Measurements from ENCODE around the gene FOXO3. TPM values are rescaled to one million over a fixed set of nuclear protein-coding genes. Genes with fewer than 3 reads are reported as not detected.

FOXO3 gene
- total and polyA plus RNA-seq, 2 of the 13 experiments (the other 11 are each of a cell fraction or from before 2014, with no cell fraction given): 16.0 to 22.5 TPM

GRCh38 chr6:108671790-108672189 lies 111.1 kb downstream of the FOXO3 start:
- Histone ChIP-seq H3K27ac (ENCODE audit: extremely low read length, insufficient read depth, low read length) (no peak overlapping the region), H2AFZ (ENCODE audit: low read length) (no peak overlapping the region), H4K20me1 (ENCODE audit: insufficient read depth, low read length) (peaks cover 24% of the 10 kb centered on the region; the same call in 1 of the 2 replicates), H3K9me3 (ENCODE audit: low read length) (no peaks in the 10 kb centered on the region), H3K4me3 (replicated peaks in 1 of 3; ENCODE audit: insufficient read depth in 1 of 3, low read depth in 2 of 3, low read length in 3 of 3) (no peak overlapping the region), H3K36me3 (replicated peaks in 1 of 2; ENCODE audit: control insufficient read depth in 1 of 2, insufficient read depth in 2 of 2, low read length in 2 of 2) (peaks cover 4 to 29% of the 10 kb centered on the region in 2 experiments; a peak in 4 of 5 replicates), H3K4me1 (ENCODE audit: insufficient read depth, low read length) (peaks cover 10% of the 10 kb centered on the region), H3K79me2 (ENCODE audit: insufficient read depth, low read length) (peaks cover 38% of the 10 kb centered on the region), H3K27me3 (ENCODE audit: control insufficient read depth in 1 of 2, insufficient read depth in 2 of 2, low read length in 2 of 2) (no peaks in the 10 kb centered on the region), H3K9ac (ENCODE audit: insufficient read depth, low read depth, low read length) (no peak overlapping the region), H3K4me2 (ENCODE audit: low read depth, low read length) (no peak overlapping the region)
- no peak for TF ChIP-seq SOX13 (IDR thresholded peaks at IDR 0.05)
- no peak for TF ChIP-seq SOX13 (CRISPR knock-in tag; conservative IDR thresholded peaks at IDR 0.05 in 1 of 2, IDR thresholded peaks at IDR 0.05 in 1 of 2)
- TF ChIP-seq ARNTL (CRISPR knock-in tag; IDR thresholded peaks at IDR 0.05): no peak
- TF ChIP-seq XBP1 (CRISPR knock-in tag; IDR thresholded peaks at IDR 0.05): no peak
- no peak for TF ChIP-seq THAP11 (CRISPR knock-in tag; IDR thresholded peaks at IDR 0.05)
- BruUV-seq (replicated peaks): no TSS peak
- WGBS (ENCODE audit: low lambda C conversion rate): 100% methylated on average over 3 of the region's 4 CpGs
- ChIA-PET CTCF (ENCODE audit: low intra/inter-chr PET ratio, low total read pairs) (no interaction called here), POLR2A (no interaction called here)
- DNase-seq (ENCODE audit: low spot score) (no peak), FAIRE-seq (no peak), ATAC-seq (no peak)
- intact Hi-C loops (cut with micrococcal nuclease; ENCODE audit: unreplicated experiment): no loop called here
- in situ Hi-C loops (cut with HindIII; ENCODE audit: extremely low pct_ligation_motif_present, low pct_unique_long_range_greater_than_20kb): no loop called here

GRCh38 chr6:108672641-108673040 lies 111.9 kb downstream of the FOXO3 start:
- ChIA-PET POLR2A (no interaction called here), CTCF (ENCODE audit: low intra/inter-chr PET ratio, low total read pairs) (no interaction called here)
- peaks cover 38% of the 10 kb centered on the region for H3K79me2 ChIP-seq (ENCODE audit: insufficient read depth, low read length)
- H3K27me3 ChIP-seq (ENCODE audit: control insufficient read depth in 1 of 2, insufficient read depth in 2 of 2, low read length in 2 of 2): no peaks in the 10 kb centered on the region
- intact Hi-C loops (cut with micrococcal nuclease; ENCODE audit: unreplicated experiment): no loop called here
- peaks cover 18% of the 10 kb centered on the region for H3K4me1 ChIP-seq (ENCODE audit: insufficient read depth, low read length)
- in situ Hi-C loops (cut with HindIII; ENCODE audit: extremely low pct_ligation_motif_present, low pct_unique_long_range_greater_than_20kb): no loop called here
- no peak overlapping the region for H3K4me3 ChIP-seq (replicated peaks in 1 of 3; ENCODE audit: insufficient read depth in 1 of 3, low read depth in 2 of 3, low read length in 3 of 3)
- ATAC-seq: no peak
- H2AFZ ChIP-seq (ENCODE audit: low read length): no peak overlapping the region
- WGBS (ENCODE audit: low lambda C conversion rate): 85% methylated on average over 3 of the region's 3 CpGs
- FAIRE-seq: no peak
- peaks cover 32% of the 10 kb centered on the region; the same call in 1 of the 2 replicates for H4K20me1 ChIP-seq (ENCODE audit: insufficient read depth, low read length)
- H3K4me2 ChIP-seq (ENCODE audit: low read depth, low read length): no peak overlapping the region
- no peaks in the 10 kb centered on the region for H3K9me3 ChIP-seq (ENCODE audit: low read length)
- no peak for DNase-seq (ENCODE audit: low spot score)
- no TSS peak for BruUV-seq (replicated peaks)
- peaks cover 4 to 22% of the 10 kb centered on the region in 2 experiments; a peak in 4 of 5 replicates for H3K36me3 ChIP-seq (replicated peaks in 1 of 2; ENCODE audit: control insufficient read depth in 1 of 2, insufficient read depth in 2 of 2, low read length in 2 of 2)
- H3K27ac ChIP-seq (ENCODE audit: extremely low read length, insufficient read depth, low read length): no peak overlapping the region
- H3K9ac ChIP-seq (ENCODE audit: insufficient read depth, low read depth, low read length): no peak overlapping the region
- TF ChIP-seq REL (CRISPR knock-in tag; conservative IDR thresholded peaks at IDR 0.05) (no peak), TRAFD1 (CRISPR knock-in tag; IDR thresholded peaks at IDR 0.05; ENCODE audit: borderline replicate concordance) (no peak), ELK4 (CRISPR knock-in tag; IDR thresholded peaks at IDR 0.05; ENCODE audit: borderline replicate concordance) (no peak), PHB2 (IDR thresholded peaks at IDR 0.05; ENCODE audit: partially characterized antibody) (no peak), MATR3 (CRISPR knock-in tag; IDR thresholded peaks at IDR 0.05) (no peak), HNRNPUL1 (IDR thresholded peaks at IDR 0.05; ENCODE audit: low read depth, low read length) (no peak), ZNF263 (CRISPR knock-in tag; IDR thresholded peaks at IDR 0.05) (no peak), ZNF879 (CRISPR knock-in tag; IDR thresholded peaks at IDR 0.05) (no peak), MIER2 (CRISPR knock-in tag; IDR thresholded peaks at IDR 0.05) (no peak)
